ENCODE data around the gene EBI3.
"Not testable (repeated sequence)": the region's sequence is repeated elsewhere in the genome, so short reads cannot be mapped to it uniquely, and the experiment has no call there.

Gene EBI3

GRCh38 chr19:4200940-4201542 is 28.3 kb upstream of the EBI3 start:
- DNase-seq = no peak

GRCh38 chr19:4201798-4202197 is 27.5 kb upstream of the EBI3 start:
- no peak for DNase-seq

GRCh38 chr19:4206818-4207484 is 22.4 kb upstream of the EBI3 start:
- no peak for DNase-seq

GRCh38 chr19:4208385-4209094 is 20.8 kb upstream of the EBI3 start:
- DNase-seq = no peak

GRCh38 chr19:4210166-4210731 is 19.1 kb upstream of the EBI3 start:
- no peak for DNase-seq

GRCh38 chr19:4213116-4213515 is 16.2 kb upstream of the EBI3 start:
- DNase-seq = no peak

GRCh38 chr19:4215807-4216206 is 13.5 kb upstream of the EBI3 start:
- DNase-seq = no peak

GRCh38 chr19:4216846-4217245 is 12.5 kb upstream of the EBI3 start:
- no peak for DNase-seq

- DNase-seq = no peak
Measured at GRCh38 chr19:4217429-4218264, 11.7 kb upstream of the EBI3 start.

GRCh38 chr19:4218523-4218922 is 10.8 kb upstream of the EBI3 start:
- DNase-seq = not testable (repeated sequence)

GRCh38 chr19:4220188-4220587 is 9.1 kb upstream of the EBI3 start:
- DNase-seq = no peak

GRCh38 chr19:4224470-4224869 is 4.9 kb upstream of the EBI3 start:
- no peak for DNase-seq

GRCh38 chr19:4225885-4226284 is 3.4 kb upstream of the EBI3 start:
- DNase-seq = no peak

- DNase-seq = no peak
Measured at GRCh38 chr19:4227771-4228170, 1.6 kb upstream of the EBI3 start.

- DNase-seq = no peak
Measured at GRCh38 chr19:4228765-4229178, 551 bp upstream of the EBI3 start.

- DNase-seq = not testable (repeated sequence)
Measured at GRCh38 chr19:4230237-4230636, 914 bp downstream of the EBI3 start.

- not testable (repeated sequence) for DNase-seq
Measured at GRCh38 chr19:4231521-4231920, 2.2 kb downstream of the EBI3 start.

GRCh38 chr19:4232139-4232538 is 2.8 kb downstream of the EBI3 start:
- DNase-seq = not testable (repeated sequence)

- DNase-seq = no peak
Measured at GRCh38 chr19:4232614-4233281, 3.4 kb downstream of the EBI3 start.

GRCh38 chr19:4233282-4233853 is 4.0 kb downstream of the EBI3 start:
- DNase-seq = peak; percentile 65

GRCh38 chr19:4234142-4234861 is 5.0 kb downstream of the EBI3 start:
- no peak for DNase-seq

Data from right forelimb (tissue), 1 donor.